Upper lobe of left lung (tissue), 4 donors: ENCODE measurements around the gene FCRL1.

ENCODE experiments used
- CTCF ChIP-seq, 6 experiments: fragments of 450-650 bp in 4 of 6; fragments of 200-600 bp in 2 of 6; sonication (generic) in 2 of 6; IDR thresholded peaks; one replicate each; pipeline ENCODE4 v1.5.1; 2016 to 2019; ENCODE audit warnings: antibody characterized with exemption in 6 of 6
- POLR2A ChIP-seq, 4 donors: fragments of 450-650 bp; IDR thresholded peaks; one replicate each; pipeline ENCODE4 v1.5.1; 2016 to 2017; ENCODE audit warnings: antibody characterized with exemption in 4 of 4, mild to moderate bottlenecking in 2 of 4
- POLR2AphosphoS5 ChIP-seq, 2 donors: sonication (generic); formaldehyde crosslinking; IDR thresholded peaks; one replicate each; pipeline ENCODE4 v1.5.1; 2017; ENCODE audit warnings: antibody characterized with exemption in 2 of 2

- no peak for TF ChIP-seq POLR2A (IDR thresholded peaks at IDR 0.05)
- no peak for TF ChIP-seq CTCF (IDR thresholded peaks at IDR 0.05)
- TF ChIP-seq POLR2AphosphoS5 (IDR thresholded peaks at IDR 0.05) = no peak
These were observed 34.7 kb downstream of the FCRL1 start for GRCh38 chr1:157785248-157785647.
